Natural killer cell treated with Interleukin-12 subunit alpha and Interleukin-12 subunit beta and Interleukin-15 and Interleukin-18, amount 100 ng/mL, for 72 hours (primary cell): ENCODE measurements around the gene SLC40A1. TPM values are rescaled to one million over a fixed set of nuclear protein-coding genes. Genes with fewer than 3 reads are reported as not detected.

Source experiments
- ATAC-seq, 2 donors: fragments of 150-1000 bp; cut with Tn5 transposase in 1 of 2; sonication (Bioruptor Pico), chemical (Tn5 transposase) in 1 of 2; 2 replicates each; pipeline ENCODE4 v1.10.0; 2021
- DNase-seq: peaks from one replicate; pipeline ENCODE4 v3.0.0; 2022; ENCODE audit warnings: low spot score
- H3K27ac Mint-ChIP-seq, 2 donors: 1 replicate in 1 of 2; 2 replicates in 1 of 2; pipeline ENCODE4 v1.8.0; 2022; ENCODE audit warnings: mixed read lengths in 2 of 2, mild to moderate bottlenecking in 1 of 2, moderate library complexity in 1 of 2
- H3K27me3 Mint-ChIP-seq, 2 donors: 1 replicate in 1 of 2; 2 replicates in 1 of 2; pipeline ENCODE4 v1.8.0; 2022; ENCODE audit warnings: mixed read lengths in 2 of 2
- H3K36me3 Mint-ChIP-seq: one replicate; pipeline ENCODE4 v1.8.0; 2022; ENCODE audit warnings: mixed read lengths
- H3K4me1 Mint-ChIP-seq, 2 donors: 1 replicate in 1 of 2; 2 replicates in 1 of 2; pipeline ENCODE4 v1.8.0; 2022; ENCODE audit warnings: low read depth in 2 of 2, mixed read lengths in 2 of 2, mild to moderate bottlenecking in 1 of 2
- H3K4me3 Mint-ChIP-seq: one replicate; pipeline ENCODE4 v1.8.0; 2022; ENCODE audit warnings: mixed read lengths
- H3K9me3 Mint-ChIP-seq: 2 replicates; pipeline ENCODE4 v1.8.0; 2022; ENCODE audit warnings: mixed read lengths
- total RNA-seq, 2 donors: library from RNA; stranded (reverse); gene quantifications; one replicate each; pipeline ENCODE4 v1.2.3, GENCODE V29; 2022

Gene SLC40A1
- total RNA-seq, 2 donors from 2014 or later = 0.10 to 0.47 TPM

DNA sequence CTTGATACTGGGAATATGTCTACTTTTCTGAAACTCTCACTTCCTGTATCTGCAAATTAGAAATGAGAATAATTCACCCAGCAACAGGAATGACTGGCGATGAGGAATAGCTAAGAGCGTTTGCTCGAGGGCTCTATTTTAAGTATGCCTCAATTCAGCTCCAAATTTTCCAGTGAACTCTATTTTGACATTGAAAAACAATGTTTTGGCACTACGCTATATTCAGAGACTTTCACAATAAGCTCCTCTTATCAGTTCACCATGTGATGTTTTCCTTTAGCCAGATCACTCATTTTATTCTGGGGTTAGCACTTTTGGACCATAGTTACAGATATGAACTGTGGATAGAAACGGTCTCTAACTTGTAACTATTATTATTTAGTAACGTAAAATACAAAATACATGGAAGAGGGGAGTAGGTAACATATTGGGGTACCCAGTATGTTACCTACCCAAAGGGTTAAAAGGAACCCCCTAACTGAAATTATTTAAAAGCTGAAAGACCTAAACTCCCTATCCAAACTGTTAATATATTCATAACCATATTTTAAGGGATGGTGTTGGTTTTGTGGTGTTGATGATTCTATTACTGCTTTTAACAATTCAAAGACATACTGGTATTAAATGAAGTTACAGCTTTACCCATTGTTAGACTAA lies 28.1 kb downstream of the SLC40A1 start:
- peaks cover 7 to 10% of the 10 kb centered on the region in 2 donors for H3K27me3 Mint-ChIP-seq
- no peak overlapping the region for H3K4me3 Mint-ChIP-seq
- ATAC-seq = no peak
- H3K27ac Mint-ChIP-seq = no peak overlapping the region
- H3K36me3 Mint-ChIP-seq = no peaks in the 10 kb centered on the region
- DNase-seq = no peak
- no peaks in the 10 kb centered on the region for H3K4me1 Mint-ChIP-seq
- H3K9me3 Mint-ChIP-seq = no peaks in the 10 kb centered on the region

GRCh38 chr2:189551808-189552207 lies 28.8 kb downstream of the SLC40A1 start:
- Mint-ChIP-seq H3K27me3 (peaks cover 7 to 10% of the 10 kb centered on the region in 2 donors), H3K4me1 (no peaks in the 10 kb centered on the region), H3K36me3 (no peaks in the 10 kb centered on the region), H3K9me3 (no peaks in the 10 kb centered on the region), H3K4me3 (no peak overlapping the region), H3K27ac (no peak overlapping the region)
- DNase-seq (no peak), ATAC-seq (no peak)

DNA sequence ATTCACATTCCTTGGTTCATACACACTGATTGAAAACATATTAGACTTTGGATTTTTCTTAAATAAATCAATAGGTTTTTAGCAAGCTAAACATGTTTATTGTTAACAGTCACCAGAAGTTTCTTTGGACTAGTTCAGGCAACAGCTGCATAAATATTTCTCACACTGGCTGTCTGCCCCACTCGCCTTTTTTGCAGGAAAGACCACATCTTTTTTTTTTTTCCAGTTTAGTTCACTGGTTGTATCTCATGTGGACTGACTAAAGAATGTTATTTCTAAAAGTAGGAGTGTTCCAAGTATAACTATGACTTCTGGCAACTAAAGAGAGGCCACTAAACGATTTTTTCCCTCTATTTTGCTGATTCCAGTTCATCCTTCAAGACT lies 31.1 kb downstream of the SLC40A1 start:
- ATAC-seq (no peak), DNase-seq (no peak)
- Mint-ChIP-seq H3K4me3 (no peak overlapping the region), H3K36me3 (no peaks in the 10 kb centered on the region), H3K27ac (no peak overlapping the region), H3K9me3 (no peaks in the 10 kb centered on the region), H3K27me3 (peaks cover 6 to 9% of the 10 kb centered on the region in 2 donors), H3K4me1 (no peaks in the 10 kb centered on the region)

DNA sequence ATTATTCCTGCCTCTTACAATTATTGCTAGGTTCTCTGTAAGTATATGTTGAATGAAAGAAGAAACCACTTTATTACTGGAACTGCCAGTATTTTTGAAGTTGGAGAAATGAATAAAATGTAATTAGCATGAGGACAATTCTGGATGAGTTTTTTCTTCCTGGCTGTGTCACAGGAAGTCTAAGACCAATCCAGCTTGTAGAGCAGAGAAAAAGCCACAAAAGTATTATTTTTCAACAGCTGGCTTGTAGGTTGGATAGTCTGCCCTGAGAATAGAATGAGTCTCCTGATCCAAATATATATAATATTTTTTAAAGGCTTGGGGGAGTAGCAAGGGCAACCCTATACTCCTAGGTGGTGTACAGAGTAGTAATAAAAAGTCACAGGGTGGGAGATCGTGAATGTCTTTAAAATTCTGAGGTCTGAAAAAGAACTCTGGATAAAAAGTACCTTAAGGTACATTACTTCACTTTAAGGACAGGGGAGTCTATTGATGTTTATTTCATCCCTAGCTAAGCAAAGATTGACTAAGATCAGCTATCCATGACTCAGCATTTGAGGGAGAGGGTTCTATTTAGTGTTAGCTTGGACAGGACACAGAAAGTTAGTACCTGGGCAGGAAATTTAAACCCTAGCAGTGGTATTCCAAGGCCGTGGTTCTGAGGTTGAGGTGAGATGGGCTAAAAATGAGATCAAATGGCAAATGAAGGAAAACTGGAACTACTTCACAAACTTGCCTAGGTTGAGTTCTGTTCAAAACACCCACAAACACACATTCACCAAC lies 31.7 kb downstream of the SLC40A1 start:
- H3K4me3 Mint-ChIP-seq = no peak overlapping the region

GRCh38 chr2:189545418-189545817 lies 35.2 kb downstream of the SLC40A1 start:
- Mint-ChIP-seq H3K27me3 (peaks cover 6 to 21% of the 10 kb centered on the region in 2 donors), H3K36me3 (no peaks in the 10 kb centered on the region), H3K4me3 (no peak overlapping the region), H3K27ac (no peak overlapping the region), H3K9me3 (no peaks in the 10 kb centered on the region), H3K4me1 (no peaks in the 10 kb centered on the region)
- ATAC-seq = no peak
- no peak for DNase-seq

More for the DNA sequence above, 31.7 kb downstream of the SLC40A1 start:
- H3K9me3 Mint-ChIP-seq = no peaks in the 10 kb centered on the region
- no peak overlapping the region for H3K27ac Mint-ChIP-seq
- peaks cover 6 to 9% of the 10 kb centered on the region in 2 donors for H3K27me3 Mint-ChIP-seq
- DNase-seq = no peak
- ATAC-seq = no peak
- H3K36me3 Mint-ChIP-seq = no peaks in the 10 kb centered on the region
- H3K4me1 Mint-ChIP-seq = no peaks in the 10 kb centered on the region

GRCh38 chr2:189544318-189545042 lies 36.1 kb downstream of the SLC40A1 start:
- ATAC-seq (no peak), DNase-seq (no peak)
- Mint-ChIP-seq H3K4me1 (no peaks in the 10 kb centered on the region), H3K4me3 (no peak overlapping the region), H3K36me3 (no peaks in the 10 kb centered on the region), H3K27me3 (peaks cover 6 to 26% of the 10 kb centered on the region in 2 donors), H3K27ac (no peak overlapping the region), H3K9me3 (no peaks in the 10 kb centered on the region)

DNA sequence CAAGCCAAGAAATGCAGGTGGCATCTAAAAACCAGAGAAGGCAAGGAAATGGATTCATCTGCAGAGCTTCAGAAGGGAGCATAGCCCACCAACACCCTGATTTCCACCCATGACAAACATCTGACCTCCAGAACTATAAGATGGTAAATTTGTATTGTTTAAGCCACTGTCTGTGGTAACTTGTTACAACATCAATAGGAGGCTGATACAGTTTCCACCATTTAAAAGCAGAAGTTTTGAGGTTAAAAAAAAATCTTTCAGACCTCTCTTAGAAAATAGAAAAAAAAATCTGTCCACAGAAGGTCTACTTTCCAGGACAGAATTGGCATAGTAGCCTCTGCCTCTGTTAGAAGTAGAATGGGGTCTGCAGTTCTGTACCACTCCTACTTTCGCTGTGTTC lies 37.2 kb downstream of the SLC40A1 start:
- H3K9me3 Mint-ChIP-seq = no peaks in the 10 kb centered on the region
- ATAC-seq (no peak), DNase-seq (no peak)
- H3K27ac Mint-ChIP-seq = no peak overlapping the region
- H3K4me3 Mint-ChIP-seq = no peak overlapping the region
- H3K4me1 Mint-ChIP-seq = no peaks in the 10 kb centered on the region
- peaks cover 9 to 32% of the 10 kb centered on the region in 2 donors for H3K27me3 Mint-ChIP-seq
- no peaks in the 10 kb centered on the region for H3K36me3 Mint-ChIP-seq

DNA sequence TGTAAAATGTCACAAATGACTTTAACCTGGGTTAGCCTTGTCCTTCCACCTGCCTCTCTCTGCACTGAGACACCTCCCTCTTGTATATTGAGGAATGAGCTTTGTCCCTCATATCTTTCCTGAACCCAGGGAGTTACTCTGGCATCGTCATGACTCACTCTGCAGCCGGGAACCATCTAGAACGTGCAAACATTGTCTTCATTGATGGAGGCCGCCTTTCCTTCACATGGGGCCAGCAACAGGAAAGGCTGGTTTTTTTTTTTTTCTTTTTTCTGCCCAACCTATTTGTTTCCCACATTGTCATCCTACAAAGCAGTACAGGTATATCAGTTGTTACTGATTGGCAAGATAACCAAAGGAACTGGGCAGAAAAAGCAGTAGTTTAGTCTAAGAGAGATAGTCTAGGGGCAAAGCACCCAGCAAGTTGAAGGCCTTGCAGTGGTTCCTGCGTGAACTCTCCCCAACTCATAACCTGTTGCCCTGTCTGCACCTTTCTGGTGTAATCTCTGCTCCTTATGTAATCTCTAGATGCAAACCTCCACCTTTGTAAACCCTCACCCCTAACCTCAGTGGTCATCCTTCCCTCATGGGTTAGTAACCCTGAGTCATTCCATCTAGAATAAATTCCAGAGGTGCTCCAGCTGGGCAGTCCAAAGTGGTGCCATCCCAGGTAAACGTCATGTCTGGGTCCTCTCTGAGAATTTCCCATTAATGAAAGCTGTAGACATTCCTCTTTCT lies 38.3 kb downstream of the SLC40A1 start:
- H3K27ac Mint-ChIP-seq = no peak overlapping the region
- no peak for DNase-seq
- peaks cover 9 to 42% of the 10 kb centered on the region in 2 donors for H3K27me3 Mint-ChIP-seq
- H3K4me3 Mint-ChIP-seq = no peak overlapping the region
- H3K4me1 Mint-ChIP-seq = no peaks in the 10 kb centered on the region
- no peaks in the 10 kb centered on the region for H3K36me3 Mint-ChIP-seq
- no peak for ATAC-seq
- no peaks in the 10 kb centered on the region for H3K9me3 Mint-ChIP-seq

DNA sequence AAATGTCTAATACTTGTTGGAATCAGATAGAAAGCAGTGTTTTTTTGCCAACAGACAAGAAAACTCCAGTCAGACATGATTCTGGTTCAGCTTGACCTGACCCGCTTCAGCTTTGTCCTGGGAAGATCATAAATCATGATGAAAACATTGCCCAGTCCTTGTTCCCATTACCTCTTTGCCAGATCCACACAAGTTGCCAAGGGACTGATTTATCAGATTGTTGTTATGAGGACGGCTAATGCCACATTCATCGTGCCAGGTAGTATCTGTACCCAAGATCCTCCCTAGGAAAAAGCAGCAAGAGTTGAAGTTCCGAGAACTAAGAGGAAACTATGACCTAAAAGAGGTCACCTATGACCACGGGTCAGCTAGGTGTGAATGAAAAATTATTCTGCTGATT lies 39.0 kb downstream of the SLC40A1 start:
- DNase-seq (no peak), ATAC-seq (no peak)
- H3K4me1 Mint-ChIP-seq = no peaks in the 10 kb centered on the region
- peaks cover 11 to 47% of the 10 kb centered on the region in 2 donors for H3K27me3 Mint-ChIP-seq
- no peaks in the 10 kb centered on the region for H3K9me3 Mint-ChIP-seq
- no peak overlapping the region for H3K4me3 Mint-ChIP-seq
- no peak overlapping the region for H3K27ac Mint-ChIP-seq
- no peaks in the 10 kb centered on the region for H3K36me3 Mint-ChIP-seq

- no peak overlapping the region for H3K4me3 Mint-ChIP-seq
These were observed 40.0 kb downstream of the SLC40A1 start for GRCh38 chr2:189540551-189540950.

DNA sequence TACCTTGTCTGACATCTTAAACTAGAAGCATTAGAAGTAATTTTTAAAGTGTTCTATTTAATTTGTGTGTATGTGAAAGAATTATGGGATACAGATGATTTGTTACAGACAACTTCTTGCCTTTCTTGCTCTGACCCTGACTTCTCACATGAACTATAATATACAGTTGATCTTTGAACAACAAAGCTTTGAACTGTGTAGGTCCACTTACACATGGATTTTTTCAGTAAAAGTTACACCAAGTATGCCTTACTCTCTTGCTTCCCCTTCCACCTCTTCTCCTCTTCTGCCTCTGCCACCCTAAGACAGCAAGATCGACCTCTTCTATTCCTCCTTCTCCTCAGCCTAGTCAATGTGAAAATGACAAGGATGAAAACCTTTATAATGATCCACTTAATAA lies 42.2 kb downstream of the SLC40A1 start:
- Mint-ChIP-seq H3K36me3 (no peaks in the 10 kb centered on the region), H3K4me1 (no peaks in the 10 kb centered on the region), H3K4me3 (no peak overlapping the region), H3K27me3 (peaks cover 17 to 61% of the 10 kb centered on the region in 2 donors), H3K9me3 (no peaks in the 10 kb centered on the region), H3K27ac (no peak overlapping the region)
- ATAC-seq (no peak), DNase-seq (no peak)

More at GRCh38 chr2:189540551-189540950, 40.0 kb downstream of the SLC40A1 start:
- H3K4me1 Mint-ChIP-seq = no peaks in the 10 kb centered on the region
- no peaks in the 10 kb centered on the region for H3K36me3 Mint-ChIP-seq
- no peak overlapping the region for H3K27ac Mint-ChIP-seq
- ATAC-seq (no peak), DNase-seq (no peak)
- no peaks in the 10 kb centered on the region for H3K9me3 Mint-ChIP-seq
- H3K27me3 Mint-ChIP-seq = peaks cover 14 to 50% of the 10 kb centered on the region in 2 donors

- DNase-seq = no peak
- Mint-ChIP-seq H3K4me3 (no peak overlapping the region), H3K27me3 (peaks cover 17 to 50% of the 10 kb centered on the region in 2 donors), H3K36me3 (no peaks in the 10 kb centered on the region), H3K27ac (no peak overlapping the region), H3K4me1 (no peaks in the 10 kb centered on the region), H3K9me3 (no peaks in the 10 kb centered on the region)
- ATAC-seq = no peak
These were observed 43.8 kb downstream of the SLC40A1 start for GRCh38 chr2:189536830-189537229.
